SH-SY5Y (cell line): ENCODE results near the gene APOBEC3A.

Experiments
- GATA2 ChIP-seq: IDR thresholded peaks from 2 replicates; pipeline ENCODE4 v1.6.1; 2011; ENCODE audit warnings: mild to moderate bottlenecking, low read depth, low read length
- GATA3 ChIP-seq: IDR thresholded peaks from 2 replicates; pipeline ENCODE4 v1.6.1; 2011; ENCODE audit warnings: low read depth, mild to moderate bottlenecking, low read length, moderate library complexity

GRCh38 chr22:38965614-38966379, 8.4 kb downstream of the APOBEC3A start:
- TF ChIP-seq GATA2, result no peak
- no peak for TF ChIP-seq GATA3
